SK-N-SH treated with all-trans-retinoic acid at 6 μM for 48 hours (cell line): ENCODE measurements around the gene SYNGAP1.
"Not testable (repeated sequence)": the region's sequence is repeated elsewhere in the genome, so short reads cannot be mapped to it uniquely, and the experiment has no call there.

ENCODE experiments used
- ATAC-seq: fragments of 200-7000 bp; cut with Tn5 transposase; 3 replicates; pipeline ENCODE4 v1.9.1; 2020; ENCODE audit warnings: mild to moderate bottlenecking, moderate library complexity
- ARNTL ChIP-seq: fragments of 450-650 bp; formaldehyde crosslinking; IDR thresholded peaks from 2 replicates; pipeline ENCODE4 v1.5.0; 2020; ENCODE audit warnings: low read depth, mild to moderate bottlenecking, moderate library complexity, borderline replicate concordance
- BACH2 ChIP-seq: fragments of 250-450 bp; sonication (Bioruptor Pico); IDR thresholded peaks from 2 replicates; pipeline ENCODE4 v1.9.0; 2021; ENCODE audit warnings: mild to moderate bottlenecking, borderline replicate concordance
- CREB5 ChIP-seq: fragments of 250-450 bp; sonication (Bioruptor Pico); IDR thresholded peaks from 2 replicates; pipeline ENCODE4 v1.5.1; 2020; ENCODE audit warnings: low read depth, mild to moderate bottlenecking, moderate library complexity
- CSDC2 ChIP-seq: fragments of 250-450 bp; sonication (Bioruptor Pico); IDR thresholded peaks from 2 replicates; pipeline ENCODE4 v1.5.0; 2020; ENCODE audit warnings: mild to moderate bottlenecking, moderate library complexity
- CSRNP3 ChIP-seq: fragments of 250-450 bp; sonication (Bioruptor Pico); IDR thresholded peaks from 2 replicates; pipeline ENCODE4 v1.5.1; 2021; ENCODE audit warnings: mild to moderate bottlenecking, moderate library complexity
- ESRRG ChIP-seq: fragments of 250-450 bp; sonication (Bioruptor Pico); IDR thresholded peaks from 2 replicates; pipeline ENCODE4 v1.6.1; 2021; ENCODE audit warnings: mild to moderate bottlenecking
- GLIS3 ChIP-seq: fragments of 250-450 bp; sonication (Bioruptor Pico); IDR thresholded peaks from 2 replicates; pipeline ENCODE4 v1.5.0; 2020; ENCODE audit warnings: mild to moderate bottlenecking, moderate library complexity
- ISL1 ChIP-seq: fragments of 250-450 bp; sonication (Bioruptor Pico); IDR thresholded peaks from 2 replicates; pipeline ENCODE4 v2.1.2; 2022; ENCODE audit warnings: mild to moderate bottlenecking, moderate library complexity
- OSR1 ChIP-seq: fragments of 250-450 bp; sonication (Bioruptor Pico); IDR thresholded peaks from 2 replicates; pipeline ENCODE4 v1.8.0; 2022; ENCODE audit warnings: moderate library complexity, mild to moderate bottlenecking, inconsistent platforms
- PATZ1 ChIP-seq: fragments of 250-450 bp; sonication (Bioruptor Pico); IDR thresholded peaks from 2 replicates; pipeline ENCODE4 v1.8.0; 2020; ENCODE audit warnings: mild to moderate bottlenecking, moderate library complexity, borderline replicate concordance
- POU6F1 ChIP-seq: fragments of 250-450 bp; sonication (Bioruptor Pico); IDR thresholded peaks from 2 replicates; pipeline ENCODE4 v1.8.0; 2021; ENCODE audit warnings: low read depth, mild to moderate bottlenecking, moderate library complexity, borderline replicate concordance
- PPARA ChIP-seq: fragments of 250-450 bp; sonication (Bioruptor Pico); IDR thresholded peaks from 2 replicates; pipeline ENCODE4 v1.5.0; 2020; ENCODE audit warnings: mild to moderate bottlenecking, borderline replicate concordance
- RARB ChIP-seq: fragments of 250-450 bp; sonication (Bioruptor Pico); IDR thresholded peaks from 2 replicates; pipeline ENCODE4 v1.8.0; 2021; ENCODE audit warnings: mild to moderate bottlenecking, moderate library complexity
- SNAI2 ChIP-seq: fragments of 250-450 bp; sonication (Bioruptor Pico); IDR thresholded peaks from 2 replicates; pipeline ENCODE4 v1.5.0; 2020; ENCODE audit warnings: mild to moderate bottlenecking, moderate library complexity
- TOX ChIP-seq: fragments of 250-450 bp; sonication (Bioruptor Pico); IDR thresholded peaks from 2 replicates; pipeline ENCODE4 v1.8.0; 2021; ENCODE audit warnings: mild to moderate bottlenecking, moderate library complexity, borderline replicate concordance
- TSHZ2 ChIP-seq: fragments of 250-450 bp; sonication (Bioruptor Pico); IDR thresholded peaks from 2 replicates; pipeline ENCODE4 v1.5.0; 2020; ENCODE audit warnings: mild to moderate bottlenecking, moderate library complexity
- ZC3H10 ChIP-seq: fragments of 250-450 bp; sonication (Bioruptor Pico); IDR thresholded peaks from 2 replicates; pipeline ENCODE4 v1.5.1; 2021; ENCODE audit warnings: mild to moderate bottlenecking, moderate library complexity
- ZFP3 ChIP-seq: fragments of 250-450 bp; sonication (Bioruptor Pico); IDR thresholded peaks from 2 replicates; pipeline ENCODE4 v1.5.0; 2020; ENCODE audit warnings: mild to moderate bottlenecking, moderate library complexity
- ZFP30 ChIP-seq: fragments of 450-650 bp; formaldehyde crosslinking; IDR thresholded peaks from 2 replicates; pipeline ENCODE4 v1.5.0; 2022; ENCODE audit warnings: mild to moderate bottlenecking, moderate library complexity
- ZNF565 ChIP-seq: fragments of 450-650 bp; formaldehyde crosslinking; conservative IDR thresholded peaks from 2 replicates; pipeline ENCODE4 v1.5.0; 2020; ENCODE audit warnings: low read depth, mild to moderate bottlenecking, moderate library complexity
- ZNF70 ChIP-seq: fragments of 450-650 bp; formaldehyde crosslinking; IDR thresholded peaks from 2 replicates; pipeline ENCODE4 v1.5.0; 2020; ENCODE audit warnings: mild to moderate bottlenecking, moderate library complexity
- ZNF8 ChIP-seq: fragments of 450-650 bp; formaldehyde crosslinking; IDR thresholded peaks from 2 replicates; pipeline ENCODE4 v1.5.0; 2020; ENCODE audit warnings: mild to moderate bottlenecking, moderate library complexity

SYNGAP1 gene

GRCh38 chr6:33469661-33470060 is 49.8 kb downstream of the SYNGAP1 start:
- no peak for TF ChIP-seq SNAI2
- TF ChIP-seq ZFP30 = no peak
- TF ChIP-seq CSRNP3 = no peak
- TF ChIP-seq GLIS3 = no peak
- no peak for TF ChIP-seq ZNF565
- TF ChIP-seq POU6F1 = no peak
- no peak for TF ChIP-seq ESRRG (CRISPR knock-in tag)
- no peak for TF ChIP-seq OSR1 (CRISPR knock-in tag)
- TF ChIP-seq ZFP3 (CRISPR knock-in tag) = no peak
- no peak for ATAC-seq

GRCh38 chr6:33477864-33478263 is 58.0 kb downstream of the SYNGAP1 start:
- no peak for TF ChIP-seq ISL1
- TF ChIP-seq RARB = no peak
- TF ChIP-seq BACH2 (CRISPR knock-in tag) = no peak
- no peak for TF ChIP-seq ZNF565
- TF ChIP-seq OSR1 (CRISPR knock-in tag) = no peak
- no peak for TF ChIP-seq PATZ1
- TF ChIP-seq PPARA (CRISPR knock-in tag) = no peak
- TF ChIP-seq SNAI2 = no peak
- TF ChIP-seq ZFP3 (CRISPR knock-in tag) = no peak
- TF ChIP-seq GLIS3 = no peak
- no peak for TF ChIP-seq TOX
- TF ChIP-seq, all 23 proteins: peak for 0
- ATAC-seq = no peak

- ATAC-seq = no peak
- TF ChIP-seq CSRNP3 (no peak), CREB5 (CRISPR knock-in tag) (no peak), ZFP30 (no peak), ISL1 (no peak), RARB (no peak), ZNF70 (no peak), BACH2 (CRISPR knock-in tag) (no peak), POU6F1 (no peak), PATZ1 (no peak), PPARA (CRISPR knock-in tag) (no peak), ARNTL (CRISPR knock-in tag) (no peak), TSHZ2 (no peak), SNAI2 (no peak), ZC3H10 (no peak), OSR1 (CRISPR knock-in tag) (no peak), CSDC2 (CRISPR knock-in tag) (no peak), ZNF8 (no peak), ZNF565 (no peak)
Observed at GRCh38 chr6:33481192-33481591, 61.3 kb downstream of the SYNGAP1 start.

- not testable (repeated sequence) for ATAC-seq
Observed at GRCh38 chr6:33482620-33483019, 62.8 kb downstream of the SYNGAP1 start.
